ENCODE measurements around the gene BEST2. TPM values are rescaled to one million over a fixed set of nuclear protein-coding genes. Genes with fewer than 3 reads are reported as not detected.
"Not testable (repeated sequence)": the region's sequence is repeated elsewhere in the genome, so short reads cannot be mapped to it uniquely, and the experiment has no call there.

Gene BEST2
- total RNA-seq, 1 donor from 2014 or later, result not detected

DNA sequence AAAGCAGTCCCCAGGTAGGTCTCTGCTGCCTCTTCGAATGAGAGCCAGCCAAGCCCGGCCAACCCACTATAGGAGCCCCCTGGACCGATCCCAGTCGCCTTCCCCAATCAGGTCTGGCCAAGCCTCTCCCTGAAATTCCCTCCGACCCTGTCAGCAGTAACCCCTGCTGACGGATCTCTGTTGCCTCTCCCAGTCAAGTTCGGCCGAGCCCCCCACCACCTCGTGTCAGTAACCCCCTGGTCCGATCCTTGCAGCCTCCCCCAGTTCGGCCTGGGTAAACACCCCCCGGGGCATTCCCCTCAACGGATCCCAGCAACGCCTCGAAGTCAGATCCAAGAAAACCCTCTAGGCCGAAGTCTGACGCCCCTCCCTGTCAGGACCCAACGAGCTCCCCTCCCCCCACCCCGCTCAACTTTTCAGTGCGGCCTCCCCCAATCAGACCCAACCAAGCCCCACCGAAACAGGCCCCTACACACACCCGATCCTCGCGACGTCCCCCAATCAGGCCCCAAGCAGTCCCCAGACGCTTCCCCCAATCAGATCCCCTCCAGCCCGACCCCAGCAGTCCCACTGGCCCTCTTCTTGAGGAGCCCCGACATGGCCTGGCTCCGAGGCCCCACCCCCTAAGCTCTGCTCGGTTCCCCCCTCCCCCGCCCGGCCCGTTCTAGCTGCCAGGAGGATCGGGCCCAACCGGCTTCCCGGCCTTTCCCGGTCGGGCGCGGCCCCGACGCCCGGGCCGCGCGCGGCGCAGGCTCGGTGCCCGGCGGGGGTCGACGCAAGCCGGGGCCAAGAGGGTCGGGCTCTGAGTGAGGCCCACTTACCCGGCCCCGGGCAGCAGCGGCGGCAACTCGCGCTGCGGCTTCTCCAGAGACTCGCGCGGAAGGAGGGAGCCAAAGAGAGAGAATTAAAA lies 29.7 kb upstream of the BEST2 start:
- H3K9me3 Mint-ChIP-seq, result no peaks in the 10 kb centered on the region
- peaks cover 33% of the 10 kb centered on the region for H3K4me1 Mint-ChIP-seq
- peak; percentile 84 for DNase-seq
- peak overlapping the region; percentile 95 for H3K4me3 Mint-ChIP-seq
- intact Hi-C loops (cut with micrococcal nuclease), result loop anchor here (1.0 to 5.0 kb wide), 3 partner anchors 11 to 70 kb away; partner anchors contain the start of genes DHPS and JUNB
- H3K27ac Mint-ChIP-seq, result peak overlapping the region; percentile 93
- H3K36me3 Mint-ChIP-seq (ENCODE audit: low read depth), result peaks cover 47% of the 10 kb centered on the region
- H3K27me3 Mint-ChIP-seq, result no peaks in the 10 kb centered on the region

DNA sequence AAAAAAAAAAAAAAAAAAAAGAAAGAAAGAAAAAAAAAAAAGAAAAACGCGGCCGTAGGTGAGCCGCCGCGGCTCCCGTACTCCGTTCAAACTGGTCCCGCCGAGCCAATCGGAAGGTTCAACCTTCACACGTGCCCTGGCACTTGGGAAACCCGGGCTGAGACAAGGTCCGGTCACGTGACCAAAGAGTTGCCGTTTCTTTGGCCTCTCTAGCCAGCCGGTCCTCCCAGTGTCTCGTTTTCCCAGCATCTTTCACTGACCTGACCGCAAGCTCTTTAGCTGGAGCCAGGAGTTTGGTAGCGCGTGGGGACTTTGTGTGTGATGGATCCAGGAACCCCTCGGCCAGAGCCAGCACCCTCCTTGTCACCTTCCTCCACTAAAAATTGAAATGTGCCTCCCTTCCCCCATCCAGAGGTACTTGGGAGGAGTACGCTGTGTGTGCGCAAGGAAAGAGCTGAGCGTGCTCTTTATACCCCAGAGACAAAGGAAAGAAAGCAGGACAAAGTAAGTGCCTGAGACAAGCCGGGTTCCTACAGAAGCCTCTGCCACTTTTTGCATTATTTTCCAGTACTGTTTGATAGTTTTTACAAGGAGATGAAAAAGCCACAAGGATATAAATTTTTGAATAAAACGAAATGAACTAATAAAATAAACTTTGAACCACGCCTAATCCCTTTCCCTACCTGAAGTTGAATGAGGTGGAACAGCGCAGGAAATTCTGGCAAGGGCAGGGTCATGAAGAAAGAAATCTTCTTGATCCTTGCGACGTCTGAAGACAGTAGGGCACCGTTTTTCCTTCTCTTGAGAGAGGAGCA lies 28.8 kb upstream of the BEST2 start:
- Mint-ChIP-seq H3K4me3 (peak overlapping the region; percentile 95), H3K9me3 (no peaks in the 10 kb centered on the region), H3K27ac (peak overlapping the region; percentile 93), H3K27me3 (no peaks in the 10 kb centered on the region), H3K4me1 (peaks cover 33% of the 10 kb centered on the region), H3K36me3 (ENCODE audit: low read depth) (peaks cover 49% of the 10 kb centered on the region)
- DNase-seq, result peak; percentile 98
- intact Hi-C loops (cut with micrococcal nuclease), result loop anchor here (1.0 to 5.0 kb wide), 3 partner anchors 11 to 70 kb away; partner anchors contain the start of genes DHPS and JUNB

DNA sequence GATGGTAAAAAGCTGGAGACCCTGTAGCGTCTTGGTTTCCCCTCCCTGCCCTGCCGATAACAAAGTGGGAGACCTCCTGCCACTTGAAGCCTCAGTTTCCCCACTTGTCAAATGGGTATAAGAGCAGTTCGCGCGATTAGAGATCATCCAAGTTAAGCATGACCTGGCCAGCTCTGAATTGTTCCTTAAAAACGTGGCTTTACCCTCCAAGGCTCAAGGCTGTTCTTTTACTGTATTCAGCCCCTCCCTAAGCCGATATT lies 28.3 kb upstream of the BEST2 start:
- no peaks in the 10 kb centered on the region for H3K9me3 Mint-ChIP-seq
- peaks cover 51% of the 10 kb centered on the region for H3K36me3 Mint-ChIP-seq (ENCODE audit: low read depth)
- peaks cover 33% of the 10 kb centered on the region for H3K4me1 Mint-ChIP-seq
- peak; percentile 69 for DNase-seq
- peak overlapping the region; percentile 95 for H3K4me3 Mint-ChIP-seq
- H3K27me3 Mint-ChIP-seq, result no peaks in the 10 kb centered on the region
- H3K27ac Mint-ChIP-seq, result peak overlapping the region; percentile 93
- intact Hi-C loops (cut with micrococcal nuclease), result loop anchor here (5.0 kb wide), 1 partner anchor 69 kb away; the partner anchor contains the start of gene JUNB

DNA sequence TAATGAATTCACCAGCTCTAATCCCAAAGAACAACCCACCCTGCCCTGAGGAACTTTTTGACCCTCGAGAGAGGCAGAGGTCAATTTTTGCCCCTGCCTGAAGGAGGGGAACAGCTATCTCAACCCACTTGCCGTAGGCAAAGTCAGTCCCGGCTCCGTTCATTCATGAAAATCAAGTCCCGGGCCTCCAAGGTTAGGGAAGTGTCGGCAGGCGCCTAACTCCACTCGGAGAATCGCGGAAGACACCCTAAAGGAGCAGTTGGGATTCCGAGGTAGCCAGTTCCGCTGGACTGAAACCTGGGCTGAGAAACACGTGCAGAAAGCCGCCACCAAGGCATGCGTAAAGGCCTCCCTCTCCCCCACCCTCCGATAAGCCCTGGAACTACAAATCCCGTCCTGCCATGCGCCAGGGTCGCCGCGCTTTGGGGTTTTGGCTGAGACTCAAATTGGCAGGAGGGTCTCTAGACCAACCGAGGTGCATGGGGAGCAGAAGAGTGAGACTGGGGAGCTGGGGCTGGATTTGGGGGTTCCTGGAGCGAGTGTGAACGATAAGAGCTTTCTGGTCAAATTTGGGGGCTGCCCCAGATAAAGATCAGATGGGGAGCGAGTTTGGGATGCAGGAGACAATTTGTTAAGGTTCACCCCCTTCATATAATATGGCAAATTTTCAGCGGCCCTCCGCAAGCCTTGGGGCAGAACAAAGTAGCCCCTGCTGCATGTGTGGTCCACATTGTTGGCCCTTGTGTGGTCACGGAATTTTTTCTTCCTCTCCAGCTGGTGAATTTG lies 27.8 kb upstream of the BEST2 start, which contains the start of gene TNPO2:
Gene TNPO2 (minus strand): TSS at position 292 of the 786 bp plus-strand sequence. CDS start 2,955 bp downstream, outside the sequence.
- Mint-ChIP-seq H3K4me3 (peak within 1 kb of the TSS; percentile 95), H3K4me1 (peaks cover 29% of the 10 kb centered on the region), H3K27me3 (no peaks in the 10 kb centered on the region), H3K27ac (peak within 1 kb of the TSS; percentile 93), H3K36me3 (ENCODE audit: low read depth) (peaks cover 50% of the 10 kb centered on the region), H3K9me3 (no peaks in the 10 kb centered on the region)
- intact Hi-C loops (cut with micrococcal nuclease), result loop anchor here (5.0 kb wide), 1 partner anchor 68 kb away; the partner anchor contains the start of gene JUNB
- DNase-seq, result peak; percentile 92

DNA sequence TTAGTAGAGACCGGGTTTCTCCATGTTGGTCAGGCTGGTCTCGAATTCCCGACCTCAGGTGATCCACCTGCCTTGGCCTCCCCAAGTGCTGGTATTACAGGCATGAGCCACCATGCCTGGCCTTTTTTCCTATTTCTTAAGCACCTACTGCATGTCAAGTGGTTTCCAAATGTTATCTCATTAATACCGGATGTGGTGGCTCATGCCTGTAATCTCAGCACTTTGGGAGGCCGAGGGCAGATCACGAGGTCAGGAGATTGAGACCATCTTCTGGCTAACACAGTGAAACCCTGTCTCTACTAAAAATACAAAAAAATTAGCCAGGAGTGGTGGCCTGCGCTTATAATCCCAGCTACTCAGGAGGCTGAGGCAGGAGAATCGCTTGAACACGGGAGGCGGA lies 26.0 kb upstream of the BEST2 start:
- peaks cover 25% of the 10 kb centered on the region for H3K4me1 Mint-ChIP-seq
- H3K27me3 Mint-ChIP-seq; DNase-seq; intact Hi-C loops (cut with micrococcal nuclease); H3K27ac Mint-ChIP-seq; H3K4me3 Mint-ChIP-seq; H3K9me3 Mint-ChIP-seq: not testable (repeated sequence)
- H3K36me3 Mint-ChIP-seq (ENCODE audit: low read depth), result peaks cover 54% of the 10 kb centered on the region

DNA sequence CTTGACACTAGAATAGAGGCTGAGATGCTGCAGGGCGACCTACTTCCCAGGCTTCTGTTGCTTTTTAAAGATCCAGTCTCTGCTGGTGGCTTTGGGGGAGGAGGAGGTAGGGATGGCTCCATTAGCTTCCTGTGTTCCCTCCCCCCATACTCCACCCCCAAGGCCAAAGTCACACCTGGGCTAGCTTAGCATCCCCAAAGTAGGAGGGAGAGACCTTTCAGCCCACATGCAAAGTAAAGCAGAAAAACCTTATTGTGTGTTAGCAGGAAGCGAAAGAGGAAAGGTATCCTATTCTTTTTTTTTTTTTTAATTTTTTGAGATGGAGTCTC lies 24.6 kb upstream of the BEST2 start:
- peak overlapping the region; percentile 59 for H3K27ac Mint-ChIP-seq

DNA sequence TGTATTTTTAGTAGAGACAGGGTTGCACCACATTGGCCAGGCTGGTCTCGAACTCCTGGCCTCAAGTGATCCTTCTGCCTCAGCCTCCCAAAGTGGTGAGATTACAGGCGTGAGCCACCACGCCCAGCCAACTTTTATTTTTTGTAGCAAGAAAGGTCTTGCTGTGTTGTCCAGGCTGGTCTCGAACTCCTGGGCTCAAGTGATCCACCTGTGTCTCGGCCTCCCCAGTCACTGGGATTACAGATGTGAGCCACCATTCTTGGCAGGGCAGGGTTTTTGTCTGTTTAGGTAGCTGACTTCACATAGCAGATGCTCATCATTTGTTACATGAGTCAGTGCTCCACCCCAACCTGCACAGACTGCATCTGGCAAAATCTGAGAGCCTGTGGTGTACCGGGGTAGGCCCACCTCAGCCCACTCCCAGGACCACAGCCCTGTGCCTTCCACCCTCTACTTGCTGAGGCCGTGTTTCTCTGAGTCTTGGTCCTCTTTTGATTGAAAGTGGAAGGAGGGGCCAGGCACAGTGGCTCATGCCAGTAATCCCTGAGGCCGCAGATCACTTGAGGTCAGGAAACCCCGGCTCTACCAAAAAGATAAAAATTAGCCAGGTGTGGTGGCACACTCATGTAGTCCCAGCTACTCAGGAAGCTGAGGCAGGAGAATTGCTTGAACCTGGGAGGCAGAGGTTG lies 23.7 kb upstream of the BEST2 start:
- intact Hi-C loops (cut with micrococcal nuclease), result no loop called here
- no peak overlapping the region for H3K4me3 Mint-ChIP-seq
- peaks cover 47% of the 10 kb centered on the region for H3K36me3 Mint-ChIP-seq (ENCODE audit: low read depth)
- no peaks in the 10 kb centered on the region for H3K9me3 Mint-ChIP-seq
- H3K27me3 Mint-ChIP-seq, result no peaks in the 10 kb centered on the region
- no peak overlapping the region for H3K27ac Mint-ChIP-seq
- H3K4me1 Mint-ChIP-seq, result peaks cover 24% of the 10 kb centered on the region
- no peak for DNase-seq

More for the DNA sequence above, 24.6 kb upstream of the BEST2 start:
- Mint-ChIP-seq H3K4me3 (no peak overlapping the region), H3K36me3 (ENCODE audit: low read depth) (peaks cover 46% of the 10 kb centered on the region), H3K9me3 (no peaks in the 10 kb centered on the region), H3K27me3 (no peaks in the 10 kb centered on the region), H3K4me1 (peaks cover 18% of the 10 kb centered on the region)
- intact Hi-C loops (cut with micrococcal nuclease), result no loop called here
- DNase-seq, result no peak

DNA sequence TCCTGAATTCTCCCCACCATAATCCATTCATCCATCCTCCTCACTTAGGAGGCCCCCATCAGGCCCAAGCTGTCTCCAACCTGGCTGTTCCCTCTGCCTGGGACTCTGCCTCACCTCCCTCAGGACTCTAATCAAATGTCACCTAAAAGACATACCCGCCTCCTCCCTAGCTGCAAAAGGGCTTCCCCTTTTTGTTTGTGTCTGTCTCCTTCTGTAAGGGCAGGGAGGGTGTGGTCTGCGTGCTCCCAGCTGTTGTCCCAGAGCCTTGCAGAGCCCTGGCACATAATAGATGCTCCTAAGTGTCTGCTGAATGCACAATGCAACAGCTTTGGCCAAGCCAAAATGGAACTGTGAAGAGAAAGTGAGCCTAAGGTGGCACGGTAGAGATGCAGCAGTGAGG lies 21.5 kb upstream of the BEST2 start:
- Mint-ChIP-seq H3K9me3 (no peaks in the 10 kb centered on the region), H3K36me3 (ENCODE audit: low read depth) (peaks cover 51% of the 10 kb centered on the region), H3K4me1 (peaks cover 24% of the 10 kb centered on the region), H3K27me3 (no peaks in the 10 kb centered on the region), H3K27ac (no peak overlapping the region), H3K4me3 (no peak overlapping the region)
- intact Hi-C loops (cut with micrococcal nuclease), result loop anchor here (10.0 kb wide), 1 partner anchor 205 kb away; the partner anchor contains the start of genes CALR and FARSA
- DNase-seq, result no peak

DNA sequence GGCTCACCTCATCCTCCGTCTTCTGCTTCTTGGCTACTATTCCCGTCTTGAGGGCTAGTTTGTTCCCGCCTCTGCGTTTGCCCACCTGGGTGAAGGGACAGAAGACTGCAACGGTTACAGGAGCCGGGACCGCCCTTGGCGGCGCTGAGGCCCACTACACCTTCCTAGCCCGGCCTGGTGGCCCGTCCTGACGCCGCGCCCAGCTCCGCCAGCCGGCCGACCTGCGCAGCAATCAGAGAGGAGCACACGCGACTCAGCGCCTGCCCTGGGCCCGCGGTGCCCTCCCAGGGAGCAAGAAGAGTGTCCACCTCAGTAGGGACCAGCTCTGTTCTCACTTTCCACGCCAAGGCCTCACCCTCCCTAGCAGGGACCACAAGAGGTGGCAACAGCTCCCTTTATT lies 20.3 kb upstream of the BEST2 start:
- Mint-ChIP-seq H3K4me1 (peaks cover 28% of the 10 kb centered on the region), H3K36me3 (ENCODE audit: low read depth) (peaks cover 51% of the 10 kb centered on the region), H3K27me3 (no peaks in the 10 kb centered on the region), H3K4me3 (no peak overlapping the region), H3K27ac (no peak overlapping the region), H3K9me3 (no peaks in the 10 kb centered on the region)
- intact Hi-C loops (cut with micrococcal nuclease), result loop anchor here (10.0 kb wide), 1 partner anchor 203 kb away; the partner anchor contains the start of genes CALR and FARSA
- DNase-seq, result no peak

DNA sequence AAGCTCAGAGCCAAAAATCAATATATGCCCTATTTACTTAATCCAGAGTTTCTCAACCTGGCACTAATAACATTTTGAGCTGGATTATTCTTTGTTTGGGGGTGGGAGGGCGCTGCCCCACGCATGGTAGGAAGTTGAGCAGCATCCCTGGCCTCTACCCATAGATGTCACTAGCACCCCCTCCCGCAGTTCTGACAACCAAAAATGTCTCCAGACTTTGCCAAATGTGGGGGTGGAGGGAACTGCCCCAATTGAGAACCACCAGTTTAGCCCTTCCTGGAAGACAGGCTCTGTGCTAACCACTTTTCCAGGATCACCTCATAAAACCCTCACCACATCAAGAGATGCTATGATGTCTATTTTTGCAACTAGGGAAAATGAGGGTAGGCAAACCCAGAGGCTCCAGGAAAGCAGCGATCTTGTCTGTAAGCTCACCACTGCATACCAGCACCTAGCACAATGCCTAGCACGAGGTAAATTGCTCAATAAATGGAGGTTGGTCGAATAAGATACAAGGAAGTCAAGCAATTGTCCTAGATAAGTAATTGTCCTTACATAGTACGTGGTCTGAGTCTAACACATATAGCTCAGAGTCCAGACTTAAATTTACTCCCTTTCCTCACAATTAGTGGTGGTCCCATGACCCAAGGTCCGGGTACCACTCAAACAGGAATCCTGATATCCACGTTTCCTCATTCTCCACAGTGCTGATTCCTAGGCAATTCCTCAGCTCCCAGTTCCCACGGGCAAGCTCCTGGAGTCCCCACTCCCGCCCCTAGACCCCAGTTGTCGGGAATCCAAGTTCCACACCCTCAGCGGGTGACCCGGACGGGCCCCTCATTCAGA lies 18.0 kb upstream of the BEST2 start:
- no peaks in the 10 kb centered on the region for H3K27me3 Mint-ChIP-seq
- intact Hi-C loops (cut with micrococcal nuclease), result loop anchor here (1.0 to 10.0 kb wide), 2 partner anchors 11 to 201 kb away; partner anchors contain the start of genes CALR and FARSA
- H3K4me1 Mint-ChIP-seq, result peaks cover 43% of the 10 kb centered on the region

DNA sequence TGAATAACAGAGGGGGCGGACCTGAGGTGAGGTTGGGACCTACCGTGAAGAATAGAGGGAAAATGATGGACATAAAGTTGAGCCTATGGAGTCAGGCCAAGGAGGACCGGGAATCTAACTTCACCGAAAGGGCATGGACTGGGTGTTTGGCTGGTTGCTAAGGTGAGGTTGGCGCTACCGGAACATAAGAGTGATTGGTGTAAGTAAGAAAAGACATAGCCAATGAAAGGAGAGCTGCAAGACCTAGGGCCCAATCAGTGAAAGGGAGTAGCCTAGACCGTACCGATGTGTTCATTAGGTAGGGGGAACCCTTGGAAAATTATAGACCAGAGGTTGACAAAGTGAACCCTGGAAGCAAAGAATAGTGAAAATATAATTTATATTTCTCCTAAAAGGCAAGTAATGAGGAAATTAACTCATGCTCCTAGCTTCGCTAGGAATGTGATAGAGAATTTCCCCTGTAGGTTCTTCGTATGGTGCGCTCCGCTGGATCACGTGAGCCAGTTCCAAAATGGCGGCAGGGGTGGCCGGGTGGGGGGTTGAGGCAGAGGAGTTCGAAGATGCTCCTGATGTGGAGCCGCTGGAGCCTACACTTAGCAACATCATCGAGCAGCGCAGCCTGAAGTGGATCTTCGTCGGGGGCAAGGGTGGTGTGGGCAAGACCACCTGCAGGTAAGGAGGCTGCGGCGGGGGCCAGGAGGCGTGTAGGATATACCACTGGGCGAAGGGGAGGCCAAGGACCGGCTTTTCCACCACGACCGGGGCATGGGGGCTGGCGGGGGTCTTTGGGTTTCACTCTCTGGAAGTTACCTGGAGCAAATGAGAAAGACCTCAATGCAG lies 14.4 kb upstream of the BEST2 start, which contains the start of gene GET3:
Gene GET3 (plus strand): TSS at position 503 of the 840 bp plus-strand sequence. CDS start 9 bp downstream, at position 512.
- Mint-ChIP-seq H3K27ac (peak within 1 kb of the TSS; percentile 98), H3K4me3 (peak within 1 kb of the TSS; percentile 100), H3K27me3 (no peaks in the 10 kb centered on the region), H3K9me3 (no peaks in the 10 kb centered on the region), H3K36me3 (ENCODE audit: low read depth) (peaks cover 30% of the 10 kb centered on the region), H3K4me1 (peaks cover 38% of the 10 kb centered on the region)
- intact Hi-C loops (cut with micrococcal nuclease), result loop anchor here (1.0 to 10.0 kb wide), 2 partner anchors 69 to 198 kb away; partner anchors contain the start of genes CALR, FARSA and RNASEH2A
- DNase-seq, result peak; percentile 94

More for the DNA sequence above, 18.0 kb upstream of the BEST2 start:
- no peaks in the 10 kb centered on the region for H3K9me3 Mint-ChIP-seq
- DNase-seq, result peak; percentile 85
- peaks cover 39% of the 10 kb centered on the region for H3K36me3 Mint-ChIP-seq (ENCODE audit: low read depth)
- peak overlapping the region; percentile 94 for H3K27ac Mint-ChIP-seq
- H3K4me3 Mint-ChIP-seq, result peak overlapping the region; percentile 90
